Measurements from ENCODE around the gene FUT2.
"Not testable (repeated sequence)": the region's sequence is repeated elsewhere in the genome, so short reads cannot be mapped to it uniquely, and the experiment has no call there.

FUT2 gene

GRCh38 chr19:48708471-48708870, 12.7 kb downstream of the FUT2 start:
- no peak for DNase-seq

GRCh38 chr19:48711106-48711662, 15.4 kb downstream of the FUT2 start:
- DNase-seq = no peak

GRCh38 chr19:48713041-48713863, 17.5 kb downstream of the FUT2 start:
- DNase-seq = no peak

- peak; percentile 95 to 97 for DNase-seq
Measured at GRCh38 chr19:48713864-48714755, 18.3 kb downstream of the FUT2 start.

GRCh38 chr19:48714759-48715675, 19.2 kb downstream of the FUT2 start:
- DNase-seq = no peak

GRCh38 chr19:48715681-48716171, 20.0 kb downstream of the FUT2 start:
- DNase-seq = no peak

GRCh38 chr19:48716562-48717291, 21.0 kb downstream of the FUT2 start:
- DNase-seq = peak in 1 of 2 experiments; percentile 46

- DNase-seq = not testable (repeated sequence)
Measured at GRCh38 chr19:48718106-48718505, 22.3 kb downstream of the FUT2 start.

- no peak for DNase-seq
Measured at GRCh38 chr19:48718711-48719231, 23.0 kb downstream of the FUT2 start.

- DNase-seq = no peak
Measured at GRCh38 chr19:48719263-48720171, 23.7 kb downstream of the FUT2 start, which contains the start of gene MAMSTR. Gene MAMSTR, minus strand, starts transcription at chr19:48719725. Its CDS starts 694 bp downstream, at chr19:48719031.

GRCh38 chr19:48720251-48720612, 24.5 kb downstream of the FUT2 start:
- no peak for DNase-seq

GRCh38 chr19:48720613-48721296, 25.0 kb downstream of the FUT2 start:
- peak; percentile 89 to 99 for DNase-seq

- no peak for DNase-seq
Measured at GRCh38 chr19:48722196-48722708, 26.5 kb downstream of the FUT2 start.

- DNase-seq = no peak
Measured at GRCh38 chr19:48724796-48725753, 29.3 kb downstream of the FUT2 start.

- no peak for DNase-seq
Measured at GRCh38 chr19:48726556-48726955, 30.8 kb downstream of the FUT2 start.

GRCh38 chr19:48728911-48729664, 33.3 kb downstream of the FUT2 start:
- DNase-seq = no peak

GRCh38 chr19:48731452-48731851, 35.7 kb downstream of the FUT2 start:
- no peak for DNase-seq

All from cerebellar nuclear complex (tissue), 1 donor.